ENCODE measurements around the gene SLC5A1.
"Not testable (repeated sequence)": the region's sequence is repeated elsewhere in the genome, so short reads cannot be mapped to it uniquely, and the experiment has no call there.

Gene SLC5A1

DNA sequence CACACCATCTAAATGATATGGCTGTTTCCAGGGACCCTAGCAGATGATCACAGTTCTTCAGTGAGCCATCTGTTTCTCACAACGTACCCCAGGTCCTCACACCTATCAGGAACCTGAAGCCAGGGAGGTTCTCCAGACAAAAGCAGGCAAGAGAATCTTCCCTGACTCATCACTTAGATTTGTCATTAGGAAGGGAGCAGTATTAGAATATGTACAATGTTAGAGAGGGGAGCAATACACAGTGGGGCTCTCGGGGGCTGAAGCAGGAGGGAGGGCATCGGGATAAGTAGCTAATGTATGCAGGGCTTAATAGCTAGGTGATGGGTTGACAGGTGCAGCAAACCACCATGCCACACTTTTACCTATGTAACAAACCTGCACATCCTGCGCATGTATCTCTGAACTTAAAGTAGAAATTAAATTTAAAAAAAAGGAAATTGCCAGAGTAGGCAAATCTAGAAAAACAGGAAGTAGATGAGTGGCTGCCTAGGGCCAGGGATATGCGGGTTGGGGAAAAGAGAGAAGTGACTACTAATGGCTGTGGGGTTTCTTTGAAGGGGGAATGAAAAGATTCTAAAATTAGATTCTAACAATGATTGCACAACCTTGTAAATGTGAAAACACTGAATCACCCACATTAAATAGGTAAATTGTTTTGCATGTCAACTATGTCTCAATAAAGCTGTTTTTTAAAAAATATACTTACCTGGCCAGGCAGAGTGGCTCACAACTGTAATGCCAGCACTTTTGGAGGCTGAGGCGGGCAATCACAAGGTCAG is 101.6 kb downstream of the SLC5A1 start:
- DNase-seq (ENCODE audit: low read depth in 3 of 3) = no peak

- not testable (repeated sequence) for DNase-seq (ENCODE audit: low read depth in 3 of 3)
Observed at GRCh38 chr22:32147128-32147527, 104.1 kb downstream of the SLC5A1 start.

- not testable (repeated sequence) for DNase-seq (ENCODE audit: low read depth in 3 of 3)
Observed at GRCh38 chr22:32148372-32148771, 105.3 kb downstream of the SLC5A1 start.

GRCh38 chr22:32150647-32151046 is 107.6 kb downstream of the SLC5A1 start:
- not testable (repeated sequence) for DNase-seq (ENCODE audit: low read depth in 3 of 3)

- DNase-seq (ENCODE audit: low read depth in 3 of 3) = not testable (repeated sequence)
Observed at GRCh38 chr22:32151641-32152040, 108.6 kb downstream of the SLC5A1 start.

DNA sequence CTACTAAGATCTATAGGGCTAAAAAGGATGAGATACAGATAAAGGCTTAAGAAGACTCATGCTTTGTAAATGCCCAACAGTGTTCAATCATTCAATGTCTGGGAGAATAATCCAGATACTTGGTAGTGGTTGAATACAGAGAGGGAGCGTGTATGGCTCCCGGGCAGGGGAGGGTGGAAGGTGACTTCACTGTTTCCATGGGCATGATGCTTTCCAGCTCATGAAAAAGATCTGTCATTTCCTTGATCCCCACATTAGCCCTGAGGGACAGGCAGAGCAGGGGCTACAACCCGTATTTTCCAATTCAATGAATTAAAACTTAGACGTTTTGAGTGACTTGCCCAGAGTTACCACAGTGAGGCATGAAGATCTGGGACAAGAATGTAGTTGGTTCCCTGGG is 111.7 kb downstream of the SLC5A1 start:
- DNase-seq (ENCODE audit: low read depth in 3 of 3) = not testable (repeated sequence)

DNA sequence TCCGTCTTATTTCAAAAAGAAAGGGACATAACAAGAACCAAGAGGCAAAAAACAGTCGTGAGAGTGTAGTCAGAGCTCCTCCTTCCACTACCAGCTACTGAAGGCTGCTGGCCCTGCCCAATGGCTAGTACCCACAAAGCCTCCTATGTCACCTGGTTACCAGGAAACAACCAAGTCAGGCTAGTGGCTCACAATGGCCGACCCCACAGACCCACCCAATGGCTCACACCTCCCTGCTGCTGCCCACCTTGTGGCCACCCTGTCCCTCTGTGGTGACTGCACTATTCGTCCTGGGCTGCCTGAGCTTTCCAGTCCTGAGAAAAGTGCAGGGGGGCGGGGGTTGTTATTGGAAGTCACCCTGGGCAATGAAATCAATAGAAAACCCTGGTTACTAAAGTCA is 114.6 kb downstream of the SLC5A1 start:
- not testable (repeated sequence) for DNase-seq (ENCODE audit: low read depth in 3 of 3)

- DNase-seq (ENCODE audit: low read depth in 3 of 3) = no peak
Observed at GRCh38 chr22:32158712-32159533, 115.9 kb downstream of the SLC5A1 start, which contains the start of gene C22orf42. C22orf42 (minus strand) TSS chr22:32159303; CDS start chr22:32159215, 88 bp downstream.

DNA sequence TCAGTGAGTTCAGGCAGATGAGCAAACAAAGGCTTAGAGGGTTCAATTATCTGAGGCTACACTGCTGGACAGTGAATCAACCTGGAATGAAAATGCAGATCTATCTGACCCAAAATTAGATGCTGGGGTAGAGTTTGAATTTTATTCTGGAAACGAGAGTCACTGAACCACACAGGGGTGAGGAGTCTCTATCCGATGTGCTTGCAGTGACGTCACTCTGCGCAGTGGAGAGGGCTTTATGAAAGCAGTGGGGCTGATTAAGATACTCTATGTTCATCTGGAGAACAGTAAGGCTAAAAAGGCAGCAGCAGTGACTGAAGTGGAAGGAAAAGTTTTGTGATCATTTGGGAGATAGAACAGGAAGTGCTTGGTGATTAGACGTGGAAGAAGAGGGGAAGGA is 117.3 kb downstream of the SLC5A1 start:
- not testable (repeated sequence) for DNase-seq (ENCODE audit: low read depth in 3 of 3)
